ENCODE measurements around the gene IL17RA.

GRCh38 chr22:17087498-17088131, 2.8 kb downstream of the IL17RA start:
- TF ChIP-seq POLR2A (IDR thresholded peaks at IDR 0.05; ENCODE audit: low read length): no peak
- TF ChIP-seq GATA1 (IDR thresholded peaks at IDR 0.05; ENCODE audit: low read depth, low read length): no peak

All from erythroblast (primary cell).